NCI-H2227 (cell line): Measurements from ENCODE around the gene MRPS23.

Source experiments
- DNase-seq: peaks from one replicate; lab custom pipeline; 2025; ENCODE audit not compliant: unreplicated experiment; lab: John Stamatoyannopoulos, UW

Gene MRPS23

GRCh38 chr17:57849874-57850754, at the start of gene MRPS23:
Gene MRPS23, minus strand, starts transcription at chr17:57850044. Its CDS starts 34 bp downstream, at chr17:57850010.
- DNase-seq = peak; percentile 99

GRCh38 chr17:57899391-57899790, 49.5 kb upstream of the MRPS23 start:
- no peak for DNase-seq

- DNase-seq = peak; percentile 19
These were observed 48.9 kb upstream of the MRPS23 start for GRCh38 chr17:57898487-57899311.

GRCh38 chr17:57895382-57896060, 45.7 kb upstream of the MRPS23 start:
- DNase-seq = no peak

- no peak for DNase-seq
These were observed 45.0 kb upstream of the MRPS23 start for GRCh38 chr17:57894848-57895247.

GRCh38 chr17:57892820-57893595, 43.2 kb upstream of the MRPS23 start:
- peak; percentile 56 for DNase-seq

- peak; percentile 86 for DNase-seq
These were observed 42.4 kb upstream of the MRPS23 start for GRCh38 chr17:57892146-57892819.

GRCh38 chr17:57890857-57891232, 41.0 kb upstream of the MRPS23 start:
- no peak for DNase-seq

GRCh38 chr17:57889892-57890856, 40.3 kb upstream of the MRPS23 start:
- no peak for DNase-seq

- no peak for DNase-seq
These were observed 39.4 kb upstream of the MRPS23 start for GRCh38 chr17:57889252-57889651.

GRCh38 chr17:57888311-57889216, 38.7 kb upstream of the MRPS23 start:
- DNase-seq = no peak

- DNase-seq = no peak
These were observed 37.3 kb upstream of the MRPS23 start for GRCh38 chr17:57887161-57887560.

- DNase-seq = no peak
These were observed 36.2 kb upstream of the MRPS23 start for GRCh38 chr17:57886020-57886419.

GRCh38 chr17:57885148-57885915, 35.5 kb upstream of the MRPS23 start:
- no peak for DNase-seq

- DNase-seq = no peak
These were observed 32.0 kb upstream of the MRPS23 start for GRCh38 chr17:57881783-57882351.

GRCh38 chr17:57881143-57881542, 31.3 kb upstream of the MRPS23 start:
- DNase-seq = no peak

- DNase-seq = no peak
These were observed 30.2 kb upstream of the MRPS23 start for GRCh38 chr17:57880086-57880456.
